Endothelial cell of umbilical vein (primary cell): ENCODE data around the gene CNNM2. TPM values are rescaled to one million over a fixed set of nuclear protein-coding genes. Genes with fewer than 3 reads are reported as not detected.
A peak's percentile ranks its signal among the peaks of the same experiment; 100 is the strongest.

ENCODE experiments used
- BruUV-seq: library from RNA; stranded (reverse); fragments of 400-500 nt; replicated peaks from 2 replicates; lab custom pipeline; 2021; lab: Mats Ljungman, UMichigan
- CTCF ChIA-PET: fragments of 300-600, 350-600 bp; sonication (Branson Sonifier 250); formaldehyde crosslinking; loops from one replicate; lab custom pipeline; 2021; ENCODE audit warnings: antibody characterized with exemption, inconsistent platforms; lab: Charles Lee
- POLR2A ChIA-PET: fragments of 300-600, 350-600 bp; sonication (Branson Sonifier 250); formaldehyde crosslinking; loops from one replicate; lab custom pipeline; 2021; ENCODE audit warnings: antibody characterized with exemption, inconsistent platforms; lab: Charles Lee
- DNase-seq: peaks from one replicate; pipeline ENCODE4 v3.0.0-alpha.2; 2011; ENCODE audit warnings: low read depth, low spot score
- FAIRE-seq: peaks from 2 replicates; lab custom pipeline; 2011; peaks lifted over from hg19 to GRCh38; lab: Jason Lieb, UNC
- H2AFZ ChIP-seq: 2 replicates; pipeline ENCODE4 v1.6.0; 2012; ENCODE audit warnings: low read depth, low read length, control low read depth, inconsistent platforms
- H3K27ac ChIP-seq: 2 replicates; pipeline ENCODE4 v1.5.1; 2011; ENCODE audit warnings: low read depth, mild to moderate bottlenecking, control low read depth, low read length, moderate library complexity; ENCODE audit not compliant: insufficient read depth
- H3K27me3 ChIP-seq, 2 experiments: 2 replicates each; pipeline versions ENCODE4 v1.6.0 to v1.6.1; 2011; ENCODE audit warnings: low read length in 2 of 2, mixed read lengths in 1 of 2; ENCODE audit not compliant: control insufficient read depth in 2 of 2, insufficient read depth in 2 of 2
- H3K36me3 ChIP-seq, 2 experiments: 2 replicates in 1 of 2; 3 replicates in 1 of 2; pipeline ENCODE4 v1.5.1; 2011; ENCODE audit warnings: low read length in 2 of 2, mild to moderate bottlenecking in 1 of 2, moderate library complexity in 1 of 2; ENCODE audit not compliant: control insufficient read depth in 2 of 2, insufficient read depth in 2 of 2; ENCODE audit errors: extremely low read depth in 1 of 2
- H3K4me1 ChIP-seq: 3 replicates; pipeline ENCODE4 v1.5.1; 2011; ENCODE audit warnings: mild to moderate bottlenecking, low read length; ENCODE audit not compliant: control insufficient read depth, insufficient read depth; ENCODE audit errors: extremely low read depth
- H3K4me2 ChIP-seq: 2 replicates; pipeline ENCODE4 v1.6.1; 2011; ENCODE audit warnings: low read length, control low read depth, mixed read lengths; ENCODE audit not compliant: insufficient read depth
- H3K4me3 ChIP-seq, 3 experiments: fragments of 200-600 bp in 1 of 3; sonication (generic), shearing (Covaris generic) in 1 of 3; replicated peaks in 1 of 3; 2 replicates each; pipeline ENCODE4 v1.5.1; 2011 to 2016; ENCODE audit warnings: control low read depth in 3 of 3, low read length in 3 of 3, mild to moderate bottlenecking in 2 of 3, inconsistent platforms in 1 of 3, low read depth in 1 of 3, moderate library complexity in 1 of 3; ENCODE audit not compliant: insufficient read depth in 1 of 3
- H3K79me2 ChIP-seq: 2 replicates; pipeline ENCODE4 v1.6.0; 2012; ENCODE audit warnings: low read length, inconsistent platforms; ENCODE audit not compliant: control insufficient read depth, insufficient read depth
- H3K9ac ChIP-seq: replicated peaks from 2 replicates; pipeline ENCODE3; 2011; ENCODE audit warnings: low read length, control low read depth; ENCODE audit not compliant: insufficient read depth; ENCODE audit errors: extremely low read depth
- H3K9me1 ChIP-seq: replicated peaks from 3 replicates; pipeline ENCODE4 v1.6.0; 2011; ENCODE audit warnings: mild to moderate bottlenecking, low read length; ENCODE audit not compliant: control insufficient read depth, insufficient read depth; ENCODE audit errors: extremely low read depth
- H3K9me3 ChIP-seq: replicated peaks from 2 replicates; pipeline ENCODE4 v1.5.1; 2012; ENCODE audit warnings: low read length, inconsistent platforms; ENCODE audit not compliant: control insufficient read depth, insufficient read depth
- H4K20me1 ChIP-seq: replicated peaks from 2 replicates; pipeline ENCODE3; 2011; ENCODE audit warnings: mild to moderate bottlenecking, low read length; ENCODE audit not compliant: control insufficient read depth, insufficient read depth; ENCODE audit errors: extremely low read depth
- EZH2 ChIP-seq: IDR thresholded peaks from 2 replicates; pipeline ENCODE4 v1.6.1; 2012; ENCODE audit warnings: borderline replicate concordance, low read depth, mild to moderate bottlenecking, moderate library complexity, low read length, inconsistent platforms; ENCODE audit not compliant: severe bottlenecking
- GATA2 ChIP-seq: IDR thresholded peaks from 2 replicates; pipeline ENCODE4 v1.7.0; 2011; ENCODE audit warnings: low read depth, mild to moderate bottlenecking, moderate library complexity, mixed read lengths, low read length; ENCODE audit not compliant: insufficient read length, insufficient read depth
- dilution Hi-C: fragments of 300-500 bp; cut with MboI; formaldehyde crosslinking; loops from one replicate; pipeline ENCODE4 v1.15.0; 2019; ENCODE audit warnings: low sequenced_read_pairs; ENCODE audit not compliant: extremely low pct_ligation_motif_present
- intact Hi-C: fragments of 100-400 bp; cut with micrococcal nuclease; formaldehyde crosslinking; loops from one replicate; pipeline ENCODE4 v1.10.0; 2022
- polyA plus RNA-seq, 4 experiments: library from polyadenylated mRNA; depleted of rRNA in 3 of 4; stranded (reverse) in 3 of 4; unstranded in 1 of 4; fragments of >200 nt; gene quantifications; 2 replicates each; pipeline versions ENCODE4 v1.2.1 to v1.2.3, GENCODE V29; 2011 to 2012; ENCODE audit warnings: missing spikeins in 1 of 4
- total RNA-seq: library from RNA; stranded (reverse); gene quantifications from 2 replicates; pipeline ENCODE4 v1.2.3, GENCODE V29; 2021
- TF ChIP-seq, protein P1 (sequence below): IDR thresholded peaks from 2 replicates; pipeline ENCODE4 v1.6.1; 2011; ENCODE audit not compliant: insufficient read depth, insufficient read length

The CNNM2 gene
- total and polyA plus RNA-seq, 2 donors (not counting 3 experiments of a cell fraction or from before 2014, with no cell fraction given) = 1.9 to 3.0 TPM

- Histone ChIP-seq H4K20me1 (no peaks in the 10 kb centered on the region), H3K79me2 (no peaks in the 10 kb centered on the region), H3K4me1 (peaks cover 10% of the 10 kb centered on the region), H3K9ac (no peak overlapping the region), H3K9me1 (no peaks in the 10 kb centered on the region), H3K27ac (no peak overlapping the region), H2AFZ (peak overlapping the region; percentile 96), H3K4me3 (peak overlapping the region in 2 of 3 experiments; percentile 47 to 76), H3K9me3 (no peaks in the 10 kb centered on the region), H3K36me3 (no peaks in the 10 kb centered on the region), H3K27me3 (peaks cover 13 to 16% of the 10 kb centered on the region in 2 experiments), H3K4me2 (peak overlapping the region; percentile 36)
- POLR2A ChIA-PET = no interaction called here
- intact Hi-C loops (loop anchor here (5.0 kb wide), 2 partner anchors 177 to 192 kb away; partner anchors contain the start of gene WBP1L), dilution Hi-C loops (no loop called here)
- CTCF ChIA-PET = interaction anchor here (1.5 to 8.5 kb wide), 3 partner anchors 122 to 325 kb away, joined by 3 to 211 read pairs (median 15); partner anchors contain the start of gene RPEL1
- TF ChIP-seq GATA2 (no peak), EZH2 (peak; percentile 88)
- TF ChIP-seq, protein P1, sequence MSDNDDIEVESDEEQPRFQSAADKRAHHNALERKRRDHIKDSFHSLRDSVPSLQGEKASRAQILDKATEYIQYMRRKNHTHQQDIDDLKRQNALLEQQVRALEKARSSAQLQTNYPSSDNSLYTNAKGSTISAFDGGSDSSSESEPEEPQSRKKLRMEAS = no peak
- BruUV-seq = no TSS peak
- FAIRE-seq (no peak), DNase-seq (peak; percentile 4)
Measured at GRCh38 chr10:102919246-102919959, 1.3 kb downstream of the CNNM2 start.

DNA sequence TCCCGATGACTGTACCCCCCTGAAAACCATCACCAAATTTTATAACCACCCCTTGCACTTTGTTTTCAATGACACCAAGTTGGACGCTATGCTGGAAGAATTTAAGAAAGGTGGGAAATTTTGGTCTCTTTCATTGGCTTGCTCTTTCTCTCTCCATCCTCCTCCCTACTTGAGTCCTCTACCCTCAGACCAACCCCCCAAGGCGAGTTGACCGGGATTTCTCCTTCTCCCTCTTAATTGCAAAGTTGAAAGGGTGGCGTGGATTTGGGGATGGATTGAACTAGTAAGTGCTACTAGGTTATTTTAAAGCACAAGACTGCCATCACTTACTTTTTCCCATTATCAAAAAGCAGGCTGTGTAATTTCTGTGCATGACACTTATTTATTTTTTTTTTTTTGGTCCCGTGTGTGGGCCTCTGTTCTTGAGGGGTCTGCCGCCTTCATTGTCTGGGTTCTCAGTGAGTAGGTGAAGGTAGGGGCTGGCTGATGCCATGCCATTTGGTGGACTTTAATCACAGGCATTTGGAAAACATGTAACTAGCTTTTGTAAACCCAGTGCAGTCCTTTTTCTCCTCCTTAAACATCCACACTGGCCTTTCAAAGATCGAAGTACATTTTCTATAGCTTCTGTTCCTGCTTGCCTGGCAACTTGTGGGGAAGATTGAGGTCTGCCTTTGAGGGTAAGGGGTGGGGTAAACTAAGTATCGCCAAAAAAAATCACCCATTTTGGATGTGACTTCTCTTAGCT, 2.1 kb downstream of the CNNM2 start:
- no peak for TF ChIP-seq EZH2
- no peak overlapping the region for H3K27ac ChIP-seq
- H4K20me1 ChIP-seq = no peaks in the 10 kb centered on the region
- no peaks in the 10 kb centered on the region for H3K36me3 ChIP-seq
- FAIRE-seq (no peak), DNase-seq (no peak)
- ChIA-PET CTCF (interaction anchor here (1.5 to 8.5 kb wide), 2 partner anchors 121 to 324 kb away, joined by 3 to 211 read pairs; partner anchors contain the start of gene RPEL1), POLR2A (no interaction called here)
- H3K9ac ChIP-seq = no peak overlapping the region
- intact Hi-C loops (loop anchor here (5.0 kb wide), 2 partner anchors 178 to 193 kb away; partner anchors contain the start of gene WBP1L), dilution Hi-C loops (no loop called here)
- H3K4me1 ChIP-seq = peaks cover 10% of the 10 kb centered on the region
- H3K4me3 ChIP-seq = no peak overlapping the region
- peaks cover 13 to 16% of the 10 kb centered on the region in 2 experiments for H3K27me3 ChIP-seq
- no peaks in the 10 kb centered on the region for H3K9me1 ChIP-seq
- BruUV-seq = no TSS peak
- no peaks in the 10 kb centered on the region for H3K79me2 ChIP-seq
- no peaks in the 10 kb centered on the region for H3K9me3 ChIP-seq
- H3K4me2 ChIP-seq = no peak overlapping the region
- no peak overlapping the region for H2AFZ ChIP-seq
